Thoracic aorta (tissue), 2 donors: Measurements from ENCODE around the gene EPHB2. TPM values are rescaled to one million over a fixed set of nuclear protein-coding genes. Genes with fewer than 3 reads are reported as not detected.
A peak's percentile ranks its signal among the peaks of the same experiment; 100 is the strongest.

Source experiments
- ATAC-seq: fragments of 150-250 bp; one replicate; pipeline ENCODE4 v1.8.0; 2017; ENCODE audit warnings: low read depth; ENCODE audit not compliant: insufficient number of reproducible peaks, low FRiP score
- DNase-seq: peaks from one replicate; pipeline ENCODE4 v3.0.0-alpha.2; 2020; ENCODE audit warnings: low spot score
- H3K27ac ChIP-seq, 2 donors: fragments of 200-600 bp; sonication (generic); 1 replicate in 1 of 2; 2 replicates in 1 of 2; pipeline ENCODE4 v1.5.1; 2016; ENCODE audit warnings: mild to moderate bottlenecking in 2 of 2, moderate library complexity in 2 of 2
- H3K27me3 ChIP-seq: fragments of 200-600 bp; sonication (generic); replicated peaks from 2 replicates; pipeline ENCODE4 v1.6.0; 2016; ENCODE audit warnings: mild to moderate bottlenecking; ENCODE audit not compliant: insufficient read depth
- H3K36me3 ChIP-seq: fragments of 200-600 bp; sonication (generic); one replicate; pipeline ENCODE4 v1.5.1; 2016
- H3K4me1 ChIP-seq, 2 donors: fragments of 200-600 bp; sonication (generic); 1 replicate in 1 of 2; 2 replicates in 1 of 2; pipeline versions ENCODE4 v1.5.1 to v1.6.0; 2016; ENCODE audit warnings: low read depth in 2 of 2, mild to moderate bottlenecking in 1 of 2; ENCODE audit not compliant: control insufficient read depth in 1 of 2
- H3K4me3 ChIP-seq: fragments of 200-600 bp; sonication (generic); 2 replicates; pipeline ENCODE4 v1.5.1; 2016; ENCODE audit warnings: mild to moderate bottlenecking
- H3K9me3 ChIP-seq: fragments of 200-600 bp; sonication (generic); 2 replicates; pipeline ENCODE4 v1.5.1; 2016
- CTCF ChIP-seq: fragments of 200-600 bp; sonication (generic); IDR thresholded peaks from one replicate; pipeline ENCODE4 v1.5.1; 2019; ENCODE audit warnings: antibody characterized with exemption
- total RNA-seq, 2 donors: library from RNA; depleted of rRNA; stranded (reverse); fragments of >200 nt; gene quantifications; one replicate each; pipeline versions ENCODE4 v1.1.0 to v1.2.3, GENCODE V29; 2016

Gene EPHB2
- total RNA-seq, 2 donors from 2014 or later = 9.3 to 10.0 TPM

- Histone ChIP-seq H3K4me1 (peaks cover 16 to 27% of the 10 kb centered on the region in 2 donors), H3K27ac (no peak overlapping the region), H3K27me3 (no peaks in the 10 kb centered on the region), H3K36me3 (no peaks in the 10 kb centered on the region), H3K4me3 (no peak overlapping the region), H3K9me3 (no peaks in the 10 kb centered on the region)
- DNase-seq (no peak), ATAC-seq (no peak)
- TF ChIP-seq CTCF = no peak
Measured at GRCh38 chr1:22708777-22709176, 1.9 kb upstream of the EPHB2 start.

DNA sequence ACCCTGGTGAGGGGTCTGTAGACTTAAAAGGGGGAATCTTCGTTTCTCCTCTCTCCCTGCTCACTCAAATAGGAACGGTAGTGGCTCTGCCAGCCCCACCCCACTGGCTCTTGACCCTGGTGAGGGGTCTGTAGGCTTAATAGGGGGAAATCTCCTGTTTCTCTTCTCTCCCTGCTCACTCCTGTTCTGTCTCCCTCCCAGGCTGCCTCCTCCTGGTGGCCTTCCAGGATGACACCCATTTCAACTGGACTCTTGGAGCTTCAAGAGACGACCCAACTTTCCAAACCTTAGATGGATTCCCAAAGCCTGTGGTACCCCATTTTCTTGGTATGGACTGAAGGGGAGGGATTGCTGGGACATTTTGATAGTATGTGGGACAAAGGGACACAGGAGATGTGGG lies 1.4 kb upstream of the EPHB2 start:
- no peak overlapping the region for H3K4me3 ChIP-seq
- no peak overlapping the region for H3K27ac ChIP-seq
- H3K27me3 ChIP-seq = no peaks in the 10 kb centered on the region
- no peaks in the 10 kb centered on the region for H3K36me3 ChIP-seq
- H3K4me1 ChIP-seq = peaks cover 16 to 27% of the 10 kb centered on the region in 2 donors
- no peak for TF ChIP-seq CTCF
- DNase-seq (no peak), ATAC-seq (no peak)
- no peaks in the 10 kb centered on the region for H3K9me3 ChIP-seq

- peak overlapping the region; percentile 66 for H3K4me3 ChIP-seq
- no peaks in the 10 kb centered on the region for H3K27me3 ChIP-seq
- no peak for TF ChIP-seq CTCF
- no peaks in the 10 kb centered on the region for H3K9me3 ChIP-seq
- peaks cover 16 to 27% of the 10 kb centered on the region in 2 donors for H3K4me1 ChIP-seq
- H3K27ac ChIP-seq = no peak overlapping the region
- DNase-seq (no peak), ATAC-seq (no peak)
- no peaks in the 10 kb centered on the region for H3K36me3 ChIP-seq
Measured at GRCh38 chr1:22709891-22710700, 543 bp upstream of the EPHB2 start.

DNA sequence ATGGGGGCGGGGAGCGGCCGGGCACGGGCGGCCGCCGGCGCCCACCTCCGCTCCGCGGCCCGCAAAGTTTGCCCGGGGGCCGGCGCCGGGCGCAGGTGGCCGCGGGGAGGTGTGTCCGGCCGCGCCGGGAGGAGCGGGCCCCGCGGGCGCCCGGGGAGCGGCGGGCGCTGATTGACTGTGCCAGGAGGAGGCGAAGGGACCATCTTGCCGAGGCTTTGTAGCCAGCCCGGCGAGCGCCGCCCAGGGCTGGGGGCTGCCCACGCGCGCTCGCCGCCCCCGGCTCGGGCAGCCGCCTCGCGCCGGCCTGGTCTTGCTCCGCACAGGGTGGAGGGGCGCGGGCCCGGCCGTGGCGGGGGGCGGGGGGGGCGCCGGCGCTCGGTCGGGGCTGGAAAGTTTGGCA lies 432 bp downstream of the EPHB2 start:
- TF ChIP-seq CTCF = no peak
- no peaks in the 10 kb centered on the region for H3K27me3 ChIP-seq

DNA sequence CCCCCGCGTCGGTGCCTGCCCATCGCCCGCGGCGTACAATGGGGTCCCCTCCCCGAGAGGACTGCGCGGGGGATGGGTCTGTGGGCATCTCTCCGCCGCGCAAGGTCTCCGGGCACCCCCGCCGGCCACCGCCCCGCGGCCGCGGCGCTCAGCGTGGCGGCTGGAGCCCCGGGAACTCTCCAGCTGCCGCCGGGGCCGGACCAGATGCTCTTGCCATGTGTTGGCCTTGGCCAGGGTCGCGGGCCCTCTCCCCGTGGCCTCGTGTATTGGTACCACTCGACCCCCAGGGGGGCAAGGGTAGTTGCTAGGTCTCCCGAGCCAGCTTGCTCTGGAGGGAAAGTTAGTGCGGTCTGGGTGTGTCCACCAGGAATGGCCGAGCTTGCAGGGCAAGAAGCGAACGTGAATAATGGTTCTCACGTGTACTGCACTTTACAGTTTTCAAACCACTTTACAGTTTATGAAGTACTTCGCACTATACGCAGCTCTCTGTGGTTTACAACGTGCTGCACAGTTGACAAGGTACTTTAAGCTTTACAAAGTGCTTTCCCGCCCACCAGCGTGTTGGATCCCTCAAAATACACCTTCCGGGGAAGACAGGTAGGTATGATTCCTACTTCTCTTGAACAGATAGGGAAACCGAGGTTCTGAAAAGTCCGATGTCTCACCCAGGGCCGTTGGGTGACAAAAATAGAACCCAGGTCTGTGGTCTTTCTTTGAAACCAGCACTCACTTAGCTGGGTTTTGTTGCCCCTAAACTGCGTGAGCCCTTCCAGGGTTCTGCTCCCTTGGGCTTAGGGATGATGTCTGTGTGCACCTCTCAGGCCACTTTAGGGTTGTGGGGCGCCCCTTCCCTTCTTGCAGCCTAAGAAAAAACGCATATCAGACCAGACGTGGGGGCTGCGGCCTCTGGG lies 1.2 kb downstream of the EPHB2 start:
- peak; percentile 11 for TF ChIP-seq CTCF
- peaks cover 16 to 31% of the 10 kb centered on the region in 2 donors for H3K4me1 ChIP-seq
- no peaks in the 10 kb centered on the region for H3K36me3 ChIP-seq
- H3K27ac ChIP-seq = no peak overlapping the region
- H3K9me3 ChIP-seq = no peaks in the 10 kb centered on the region
- DNase-seq (no peak), ATAC-seq (no peak)
- H3K27me3 ChIP-seq = no peaks in the 10 kb centered on the region
- H3K4me3 ChIP-seq = peak overlapping the region; percentile 72

More for the DNA sequence above, 432 bp downstream of the EPHB2 start:
- H3K27ac ChIP-seq = no peak overlapping the region
- no peak for ATAC-seq
- peak overlapping the region; percentile 72 for H3K4me3 ChIP-seq
- H3K36me3 ChIP-seq = no peaks in the 10 kb centered on the region
- DNase-seq = no peak
- H3K9me3 ChIP-seq = no peaks in the 10 kb centered on the region
- H3K4me1 ChIP-seq = peaks cover 16 to 27% of the 10 kb centered on the region in 2 donors
